H9 (cell line): Measurements from ENCODE around the gene TOX4. TPM values are rescaled to one million over a fixed set of nuclear protein-coding genes. Genes with fewer than 3 reads are reported as not detected.

Experiments used
- DNase-seq: peaks from one replicate; pipeline ENCODE4 v3.0.0-alpha.2; 2017
- H2AFZ ChIP-seq: one replicate; pipeline ENCODE4 v1.6.1; 2013; ENCODE audit warnings: mild to moderate bottlenecking, low read length, control low read depth, moderate library complexity
- H2AK5ac ChIP-seq: 2 replicates; pipeline ENCODE4 v1.6.1; 2013; ENCODE audit warnings: low read length, control low read depth, mixed read lengths; ENCODE audit not compliant: insufficient read length
- H2BK120ac ChIP-seq: one replicate; pipeline ENCODE4 v1.6.1; 2013; ENCODE audit warnings: low read depth, mild to moderate bottlenecking, low read length, control low read depth, inconsistent platforms; ENCODE audit not compliant: poor library complexity, severe bottlenecking
- H2BK12ac ChIP-seq: 2 replicates; pipeline ENCODE4 v1.6.1; 2013; ENCODE audit warnings: low read length, control low read depth, mixed read lengths, low read depth; ENCODE audit not compliant: insufficient read length
- H2BK15ac ChIP-seq: 2 replicates; pipeline ENCODE4 v1.6.1; 2013; ENCODE audit warnings: low read depth, low read length, control low read depth
- H2BK20ac ChIP-seq: one replicate; pipeline ENCODE4 v1.6.1; 2013; ENCODE audit warnings: low read depth, mild to moderate bottlenecking, low read length, control low read depth, inconsistent platforms; ENCODE audit not compliant: poor library complexity, severe bottlenecking
- H2BK5ac ChIP-seq: 2 replicates; pipeline ENCODE4 v1.6.1; 2013; ENCODE audit warnings: low read length, control low read depth, mixed read lengths; ENCODE audit not compliant: insufficient read length
- H3K14ac ChIP-seq: 2 replicates; pipeline ENCODE4 v1.6.1; 2013; ENCODE audit warnings: low read length, control low read depth; ENCODE audit not compliant: insufficient read depth
- H3K18ac ChIP-seq: 2 replicates; pipeline ENCODE4 v1.6.1; 2013; ENCODE audit warnings: low read depth, mild to moderate bottlenecking, mixed read lengths, low read length, control low read depth; ENCODE audit not compliant: insufficient read length
- H3K23ac ChIP-seq: 2 replicates; pipeline ENCODE4 v1.6.1; 2013; ENCODE audit warnings: low read length, control low read depth, mixed read lengths, low read depth; ENCODE audit not compliant: insufficient read length
- H3K23me2 ChIP-seq: 2 replicates; pipeline ENCODE4 v1.6.1; 2013; ENCODE audit warnings: low read depth, mild to moderate bottlenecking, mixed read lengths, low read length, control low read depth; ENCODE audit not compliant: insufficient read length, poor library complexity, severe bottlenecking
- H3K27ac ChIP-seq: 2 replicates; pipeline ENCODE4 v1.5.1; 2013; ENCODE audit warnings: low read length, control low read depth, mixed read lengths, low read depth; ENCODE audit not compliant: insufficient read length
- H3K27me3 ChIP-seq: 2 replicates; pipeline ENCODE4 v1.6.1; 2013; ENCODE audit warnings: low read length, control low read depth, inconsistent platforms; ENCODE audit not compliant: insufficient read depth
- H3K4ac ChIP-seq: 2 replicates; pipeline ENCODE4 v1.6.1; 2013; ENCODE audit warnings: low read depth, mild to moderate bottlenecking, control low read depth, inconsistent platforms, low read length, moderate library complexity
- H3K4me1 ChIP-seq: 2 replicates; pipeline ENCODE4 v1.6.1; 2013; ENCODE audit warnings: low read length, control low read depth, inconsistent platforms; ENCODE audit not compliant: insufficient read depth
- H3K4me2 ChIP-seq: 2 replicates; pipeline ENCODE4 v1.6.1; 2013; ENCODE audit warnings: low read length, control low read depth, mixed read lengths; ENCODE audit not compliant: insufficient read length, insufficient read depth
- H3K56ac ChIP-seq: 2 replicates; pipeline ENCODE4 v1.6.1; 2013; ENCODE audit warnings: low read depth, mild to moderate bottlenecking, mixed read lengths, low read length, control low read depth; ENCODE audit not compliant: insufficient read length
- H3K79me1 ChIP-seq: 2 replicates; pipeline ENCODE4 v1.6.1; 2013; ENCODE audit warnings: low read depth, mild to moderate bottlenecking, moderate library complexity, low read length, control low read depth, inconsistent platforms; ENCODE audit not compliant: insufficient read depth, poor library complexity, severe bottlenecking
- H3K79me2 ChIP-seq: 2 replicates; pipeline ENCODE4 v1.6.1; 2013; ENCODE audit warnings: low read length, control low read depth, inconsistent platforms; ENCODE audit not compliant: insufficient read depth
- H3K9ac ChIP-seq: 2 replicates; pipeline ENCODE4 v1.6.1; 2013; ENCODE audit warnings: low read length, control low read depth, mixed read lengths; ENCODE audit not compliant: insufficient read length; ENCODE audit errors: extremely low read depth
- H3K9me3 ChIP-seq: one replicate; pipeline ENCODE4 v1.6.1; 2013; ENCODE audit warnings: low read depth, low read length, inconsistent platforms; ENCODE audit not compliant: control insufficient read depth
- H3T11ph ChIP-seq: one replicate; pipeline ENCODE4 v1.6.1; 2013; ENCODE audit warnings: mild to moderate bottlenecking, low read length, control low read depth, inconsistent platforms
- H4K20me1 ChIP-seq: one replicate; pipeline ENCODE4 v1.6.1; 2013; ENCODE audit not compliant: control insufficient read depth, insufficient read length, insufficient read depth
- H4K5ac ChIP-seq: 2 replicates; pipeline ENCODE4 v1.6.1; 2013; ENCODE audit warnings: low read depth, mild to moderate bottlenecking, mixed read lengths, low read length, control low read depth; ENCODE audit not compliant: insufficient read length
- H4K8ac ChIP-seq: replicated peaks from 2 replicates; pipeline ENCODE4 v1.6.1; 2013; ENCODE audit warnings: low read length, control low read depth, mixed read lengths, low read depth; ENCODE audit not compliant: insufficient read length
- H4K91ac ChIP-seq: 2 replicates; pipeline ENCODE4 v1.6.1; 2013; ENCODE audit warnings: low read depth, mild to moderate bottlenecking, moderate library complexity, mixed read lengths, low read length, control low read depth; ENCODE audit not compliant: insufficient read length
- H3K27ac Mint-ChIP-seq, 3 experiments: 2 replicates in 2 of 3; 3 replicates in 1 of 3; pipeline ENCODE4 v1.8.0; 2020 to 2021; ENCODE audit warnings: mixed read lengths in 3 of 3, mild to moderate bottlenecking in 1 of 3, moderate library complexity in 1 of 3
- H3K27me3 Mint-ChIP-seq: 2 replicates; pipeline ENCODE4 v1.8.0; 2021; ENCODE audit warnings: low read depth, mild to moderate bottlenecking, moderate library complexity, mixed read lengths
- H3K36me3 Mint-ChIP-seq, 3 experiments: 2 replicates in 2 of 3; 3 replicates in 1 of 3; pipeline ENCODE4 v1.8.0; 2020 to 2021; ENCODE audit warnings: low read depth in 3 of 3, mixed read lengths in 3 of 3; ENCODE audit not compliant: insufficient read depth in 1 of 3
- H3K4me1 Mint-ChIP-seq, 2 experiments: 2 replicates each; pipeline ENCODE4 v1.8.0; 2020; ENCODE audit warnings: mixed read lengths in 2 of 2
- H3K4me3 Mint-ChIP-seq, 2 experiments: 2 replicates in 1 of 2; 3 replicates in 1 of 2; pipeline ENCODE4 v1.8.0; 2020 to 2021; ENCODE audit warnings: mild to moderate bottlenecking in 2 of 2, mixed read lengths in 2 of 2, moderate library complexity in 1 of 2
- H3K9me3 Mint-ChIP-seq, 2 experiments: 2 replicates in 1 of 2; 3 replicates in 1 of 2; pipeline ENCODE4 v1.8.0; 2020; ENCODE audit warnings: mild to moderate bottlenecking in 2 of 2, mixed read lengths in 2 of 2, moderate library complexity in 1 of 2
- CTCF ChIP-seq: fragments of 200-600 bp; sonication (generic); conservative IDR thresholded peaks from 3 replicates; pipeline ENCODE4 v1.8.0; 2021; ENCODE audit warnings: antibody characterized with exemption, mild to moderate bottlenecking
- WGBS: extraction: QIAGEN DNeasy Blood & Tissue Kit; methylation state at CpG from one replicate; pipeline ENCODE4 v1.1.7; 2013; ENCODE audit warnings: missing lambda C conversion rate, low lambda C conversion rate, mixed read lengths; ENCODE audit not compliant: insufficient read length; ENCODE audit errors: extremely low coverage; 5-methylcytosine and 5-hydroxymethylcytosine counted together
- total RNA-seq: library from RNA; stranded (reverse); gene quantifications from 2 replicates; pipeline ENCODE4 v1.2.1, GENCODE V29; 2021

Gene TOX4
- total RNA-seq, 1 experiment from 2014 or later, result 64.7 TPM

GRCh38 chr14:21506557-21506956, 29.6 kb downstream of the TOX4 start:
- H2BK12ac ChIP-seq, result no peak overlapping the region
- DNase-seq, result no peak
- H2AFZ ChIP-seq, result no peak overlapping the region
- H3K27ac ChIP-seq, result no peak overlapping the region
- no peak overlapping the region for H3K56ac ChIP-seq
- peaks cover 0 to 3% of the 10 kb centered on the region in 2 experiments; a peak in 3 of 5 replicates for H3K9me3 Mint-ChIP-seq
- H3K4me1 Mint-ChIP-seq, result peaks cover 14 to 21% of the 10 kb centered on the region in 2 experiments
- WGBS, result no CpG with 5 or more reads among the region's 2 CpGs
- TF ChIP-seq CTCF, result no peak
- no peak overlapping the region for H2BK20ac ChIP-seq
- no peaks in the 10 kb centered on the region for H3K23me2 ChIP-seq
- no peaks in the 10 kb centered on the region for H3K27me3 Mint-ChIP-seq
- H3K4ac ChIP-seq, result no peak overlapping the region
- no peak overlapping the region for H3K18ac ChIP-seq
- no peak overlapping the region for H4K91ac ChIP-seq
- H4K8ac ChIP-seq, result no peak overlapping the region
- H3K4me2 ChIP-seq, result no peak overlapping the region
- H2BK5ac ChIP-seq, result no peak overlapping the region
- no peak overlapping the region for H3K14ac ChIP-seq
- no peak overlapping the region for H2BK15ac ChIP-seq
- H3K4me1 ChIP-seq, result no peaks in the 10 kb centered on the region
- no peaks in the 10 kb centered on the region for H4K20me1 ChIP-seq
- H3K27ac Mint-ChIP-seq, result no peak overlapping the region
- no peak overlapping the region for H2BK120ac ChIP-seq
- H3K4me3 Mint-ChIP-seq, result no peak overlapping the region
- peaks cover 20% of the 10 kb centered on the region; the same call in 1 of the 2 replicates for H3K79me2 ChIP-seq
- H3T11ph ChIP-seq, result no peak overlapping the region
- no peaks in the 10 kb centered on the region for H3K27me3 ChIP-seq
- no peak overlapping the region for H3K23ac ChIP-seq
- H3K79me1 ChIP-seq, result peaks cover 3% of the 10 kb centered on the region
- H4K5ac ChIP-seq, result no peak overlapping the region
- H3K36me3 Mint-ChIP-seq, result peaks cover 48 to 69% (median 57%) of the 10 kb centered on the region in 3 experiments
- no peaks in the 10 kb centered on the region for H3K9me3 ChIP-seq
- H2AK5ac ChIP-seq, result no peak overlapping the region
- H3K9ac ChIP-seq, result no peak overlapping the region
